NCI-H446 (cell line): Measurements from ENCODE around the gene RFPL3.
"Not testable (repeated sequence)": the region's sequence is repeated elsewhere in the genome, so short reads cannot be mapped to it uniquely, and the experiment has no call there.

Source experiments
- DNase-seq, 2 experiments: peaks; one replicate each; lab custom pipeline; 2025; lab: John Stamatoyannopoulos, UW

The RFPL3 gene

GRCh38 chr22:32353840-32354239 lies 3.8 kb upstream of the RFPL3 start:
- no peak for DNase-seq

GRCh38 chr22:32354360-32355351 lies 3.0 kb upstream of the RFPL3 start:
- DNase-seq = no peak

GRCh38 chr22:32355760-32356159 lies 1.9 kb upstream of the RFPL3 start:
- no peak for DNase-seq

GRCh38 chr22:32360096-32360495 lies 2.4 kb downstream of the RFPL3 start:
- not testable (repeated sequence) for DNase-seq

GRCh38 chr22:32361257-32361656 lies 3.6 kb downstream of the RFPL3 start:
- DNase-seq = no peak

- DNase-seq = no peak
Measured at GRCh38 chr22:32364210-32364609, 6.5 kb downstream of the RFPL3 start.

- DNase-seq = no peak
Measured at GRCh38 chr22:32375678-32376450, 18.2 kb downstream of the RFPL3 start.

- DNase-seq = no peak
Measured at GRCh38 chr22:32376681-32377080, 19.0 kb downstream of the RFPL3 start.

GRCh38 chr22:32378707-32379272 lies 21.1 kb downstream of the RFPL3 start:
- peak; percentile 22 to 46 for DNase-seq

GRCh38 chr22:32380991-32381390 lies 23.3 kb downstream of the RFPL3 start:
- DNase-seq = no peak

- no peak for DNase-seq
Measured at GRCh38 chr22:32385681-32386080, 28.0 kb downstream of the RFPL3 start.

GRCh38 chr22:32389685-32390084 lies 32.0 kb downstream of the RFPL3 start:
- peak in 1 of 2 experiments; percentile 2 for DNase-seq

GRCh38 chr22:32395107-32395506 lies 37.4 kb downstream of the RFPL3 start:
- no peak for DNase-seq

GRCh38 chr22:32396255-32396654 lies 38.6 kb downstream of the RFPL3 start:
- no peak for DNase-seq

- DNase-seq = no peak
Measured at GRCh38 chr22:32396746-32397145, 39.1 kb downstream of the RFPL3 start.

- no peak for DNase-seq
Measured at GRCh38 chr22:32401486-32401885, 43.8 kb downstream of the RFPL3 start.

- DNase-seq = no peak
Measured at GRCh38 chr22:32404021-32404420, 46.4 kb downstream of the RFPL3 start.

- no peak for DNase-seq
Measured at GRCh38 chr22:32407312-32407711, 49.6 kb downstream of the RFPL3 start.

GRCh38 chr22:32407936-32408335 lies 50.3 kb downstream of the RFPL3 start:
- no peak for DNase-seq

GRCh38 chr22:32409977-32410376 lies 52.3 kb downstream of the RFPL3 start:
- DNase-seq = no peak

GRCh38 chr22:32410459-32410858 lies 52.8 kb downstream of the RFPL3 start:
- no peak for DNase-seq
